ENCODE data around the gene SULF2.
"Not testable (repeated sequence)": the region's sequence is repeated elsewhere in the genome, so short reads cannot be mapped to it uniquely, and the experiment has no call there.

The SULF2 gene

DNA sequence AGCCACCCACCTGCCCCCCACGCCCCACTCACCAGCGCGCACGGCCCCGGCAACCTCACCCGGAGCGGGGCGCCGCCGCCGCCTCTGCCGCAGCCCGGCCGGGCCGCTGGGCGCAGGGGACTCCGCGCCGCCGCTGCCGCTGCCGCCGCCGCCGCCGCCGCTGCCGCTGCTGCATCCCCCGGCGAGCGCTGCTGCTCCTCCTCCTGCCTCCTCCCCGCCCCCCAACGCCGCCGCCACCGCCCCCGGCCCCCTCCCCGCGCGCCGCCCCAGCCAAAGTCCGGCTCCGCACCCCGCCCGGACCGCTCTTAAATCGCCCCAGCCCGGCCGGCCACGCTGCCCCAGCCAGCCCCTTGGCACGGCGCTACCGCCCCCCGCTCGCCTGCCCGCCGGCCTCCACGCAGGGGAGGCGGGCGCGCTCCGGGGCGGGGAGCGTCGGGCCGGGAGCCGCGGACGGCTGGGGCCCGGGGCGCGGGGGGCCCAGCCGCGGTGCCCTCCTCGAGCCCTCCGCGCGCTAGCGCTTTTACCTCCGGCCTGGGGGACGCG lies at the start of gene SULF2:
SULF2 (minus strand) TSS at position 171 of the 543 bp plus-strand sequence. CDS start 28,118 bp downstream, outside the sequence.
- Histone ChIP-seq H3K9me3 (ENCODE audit: control insufficient read depth, insufficient read depth, low read length) (no peaks in the 10 kb centered on the region), H3K27me3 (ENCODE audit: control insufficient read depth, insufficient read depth, low read length) (peaks cover 13% of the 10 kb centered on the region), H3K27ac (ENCODE audit: low read length) (no peak within 1 kb of the TSS), H3K4me3 (ENCODE audit: low read length) (peak within 1 kb of the TSS; percentile 34), H3K4me1 (ENCODE audit: control insufficient read depth, insufficient read depth, low read length) (peaks cover 3% of the 10 kb centered on the region), H3K36me3 (ENCODE audit: control insufficient read depth, insufficient read depth, low read length) (no peaks in the 10 kb centered on the region)
- WGBS (ENCODE audit: insufficient coverage, insufficient read length), result no CpG with 5 or more reads among the region's 82 CpGs
- no peak for DNase-seq (ENCODE audit: low read depth, low spot score)

DNA sequence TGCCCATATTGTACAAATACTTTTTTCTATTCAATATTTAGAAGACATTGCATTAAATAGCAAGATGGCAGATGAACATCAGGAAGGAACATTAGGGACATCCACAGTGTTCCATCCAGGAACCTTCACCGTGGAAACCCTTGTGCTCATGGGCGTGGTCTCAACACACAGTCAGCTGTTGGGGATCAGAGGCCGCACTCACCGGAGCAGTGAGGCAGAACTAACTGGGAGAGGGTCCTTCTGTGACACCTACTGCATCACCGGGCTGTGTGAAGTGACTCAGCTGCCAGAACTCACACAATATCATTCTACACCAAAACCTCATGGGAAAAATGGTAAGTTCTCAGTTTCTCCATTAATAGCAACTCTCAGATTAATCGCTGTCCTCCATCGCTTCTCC lies 46.4 kb upstream of the SULF2 start:
- H3K27me3 ChIP-seq (ENCODE audit: control insufficient read depth, insufficient read depth, low read length); H3K4me3 ChIP-seq (ENCODE audit: low read length); H3K36me3 ChIP-seq (ENCODE audit: control insufficient read depth, insufficient read depth, low read length); H3K27ac ChIP-seq (ENCODE audit: low read length); H3K4me1 ChIP-seq (ENCODE audit: control insufficient read depth, insufficient read depth, low read length); DNase-seq (ENCODE audit: low read depth, low spot score); H3K9me3 ChIP-seq (ENCODE audit: control insufficient read depth, insufficient read depth, low read length): not testable (repeated sequence)
- WGBS (ENCODE audit: insufficient coverage, insufficient read length), result no CpG with 5 or more reads among the region's 7 CpGs

DNA sequence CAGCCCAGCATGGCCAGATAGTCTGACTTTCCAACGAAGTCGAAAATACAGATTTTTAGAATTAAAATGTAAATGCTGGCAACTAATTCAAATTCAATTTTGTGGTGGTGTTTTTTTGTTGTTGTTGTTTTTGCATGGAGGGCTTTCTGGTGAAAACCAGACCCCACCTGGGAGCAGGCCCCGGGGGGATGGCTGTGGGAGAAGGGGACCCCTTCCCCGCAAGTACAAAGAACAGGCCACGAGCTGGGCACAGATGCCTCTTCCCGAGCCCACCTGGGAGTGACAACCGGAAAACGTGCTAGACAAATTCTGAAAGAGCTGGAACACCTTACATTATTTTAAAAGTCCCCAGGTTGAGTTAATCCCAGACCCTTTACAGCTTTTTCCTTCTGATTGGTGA lies 41.4 kb upstream of the SULF2 start:
- not testable (repeated sequence) for H3K36me3 ChIP-seq (ENCODE audit: control insufficient read depth, insufficient read depth, low read length)
- WGBS (ENCODE audit: insufficient coverage, insufficient read length), result no CpG with 5 or more reads among the region's 8 CpGs

DNA sequence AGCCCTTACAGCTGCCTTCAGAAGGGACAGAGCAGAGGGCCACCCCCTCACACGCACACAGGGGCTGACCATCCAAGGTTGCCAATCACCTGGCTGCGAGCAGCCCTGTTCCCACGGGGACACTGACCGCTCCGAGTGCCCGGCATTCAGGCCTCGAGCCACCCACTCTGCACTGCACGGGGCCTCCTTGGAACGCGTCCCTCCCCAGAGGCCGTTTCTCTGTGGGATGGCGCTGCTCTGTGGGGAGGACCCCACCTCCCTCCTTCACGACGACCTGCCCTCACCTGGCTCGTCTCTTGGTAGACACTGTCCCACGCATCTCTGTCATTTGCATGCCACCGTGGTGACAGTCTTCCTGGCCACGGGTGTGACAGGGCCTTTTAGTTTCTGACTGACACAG lies 40.7 kb upstream of the SULF2 start:
- not testable (repeated sequence) for H3K4me1 ChIP-seq (ENCODE audit: control insufficient read depth, insufficient read depth, low read length); H3K27ac ChIP-seq (ENCODE audit: low read length); DNase-seq (ENCODE audit: low read depth, low spot score); H3K9me3 ChIP-seq (ENCODE audit: control insufficient read depth, insufficient read depth, low read length); H3K27me3 ChIP-seq (ENCODE audit: control insufficient read depth, insufficient read depth, low read length); H3K4me3 ChIP-seq (ENCODE audit: low read length); H3K36me3 ChIP-seq (ENCODE audit: control insufficient read depth, insufficient read depth, low read length)
- no CpG with 5 or more reads among the region's 18 CpGs for WGBS (ENCODE audit: insufficient coverage, insufficient read length)

More for the DNA sequence above, 41.4 kb upstream of the SULF2 start:
- not testable (repeated sequence) for H3K4me3 ChIP-seq (ENCODE audit: low read length); H3K4me1 ChIP-seq (ENCODE audit: control insufficient read depth, insufficient read depth, low read length); H3K27me3 ChIP-seq (ENCODE audit: control insufficient read depth, insufficient read depth, low read length); H3K27ac ChIP-seq (ENCODE audit: low read length); DNase-seq (ENCODE audit: low read depth, low spot score); H3K9me3 ChIP-seq (ENCODE audit: control insufficient read depth, insufficient read depth, low read length)

DNA sequence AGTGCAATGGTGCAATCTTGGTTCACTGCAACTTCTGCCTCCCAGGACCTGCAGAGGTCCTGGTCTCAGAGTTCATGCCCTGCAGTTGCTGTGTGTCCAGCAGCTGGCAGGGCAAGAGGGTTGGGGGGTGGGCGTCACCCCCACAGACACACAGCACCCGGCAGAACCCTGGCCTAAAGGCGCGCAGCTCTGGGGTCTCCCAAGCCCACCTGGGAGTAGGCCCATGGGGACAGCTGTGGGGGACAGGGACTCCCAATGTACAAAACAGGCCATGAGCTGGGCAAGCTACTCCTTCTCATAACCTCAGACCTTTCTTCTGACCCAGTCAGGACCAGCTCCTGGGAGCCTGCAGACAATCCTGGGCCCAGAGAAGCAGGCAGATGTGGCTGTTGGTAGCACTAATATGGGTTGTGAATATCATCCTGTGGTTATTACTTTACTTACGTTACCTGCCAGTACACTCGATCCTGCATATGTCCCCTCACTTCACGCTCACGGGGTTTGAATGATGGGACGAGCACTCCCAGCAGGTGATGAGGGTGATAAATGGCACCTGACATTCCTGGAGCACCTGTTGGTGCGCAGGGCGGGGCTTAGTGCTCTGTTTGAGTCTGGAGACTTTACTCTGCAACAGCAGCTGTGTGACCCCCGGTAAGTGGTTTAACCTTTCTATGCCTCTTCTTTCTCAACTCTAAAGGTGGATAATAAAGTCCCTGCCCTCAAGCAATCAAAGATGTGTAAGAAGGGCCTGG lies 39.9 kb upstream of the SULF2 start:
- H3K4me3 ChIP-seq (ENCODE audit: low read length), result no peak overlapping the region
- H3K4me1 ChIP-seq (ENCODE audit: control insufficient read depth, insufficient read depth, low read length), result no peaks in the 10 kb centered on the region
- no peaks in the 10 kb centered on the region for H3K9me3 ChIP-seq (ENCODE audit: control insufficient read depth, insufficient read depth, low read length)
- no peaks in the 10 kb centered on the region for H3K36me3 ChIP-seq (ENCODE audit: control insufficient read depth, insufficient read depth, low read length)
- WGBS (ENCODE audit: insufficient coverage, insufficient read length), result no CpG with 5 or more reads among the region's 12 CpGs
- H3K27ac ChIP-seq (ENCODE audit: low read length), result no peak overlapping the region
- no peak for DNase-seq (ENCODE audit: low read depth, low spot score)
- H3K27me3 ChIP-seq (ENCODE audit: control insufficient read depth, insufficient read depth, low read length), result no peaks in the 10 kb centered on the region

DNA sequence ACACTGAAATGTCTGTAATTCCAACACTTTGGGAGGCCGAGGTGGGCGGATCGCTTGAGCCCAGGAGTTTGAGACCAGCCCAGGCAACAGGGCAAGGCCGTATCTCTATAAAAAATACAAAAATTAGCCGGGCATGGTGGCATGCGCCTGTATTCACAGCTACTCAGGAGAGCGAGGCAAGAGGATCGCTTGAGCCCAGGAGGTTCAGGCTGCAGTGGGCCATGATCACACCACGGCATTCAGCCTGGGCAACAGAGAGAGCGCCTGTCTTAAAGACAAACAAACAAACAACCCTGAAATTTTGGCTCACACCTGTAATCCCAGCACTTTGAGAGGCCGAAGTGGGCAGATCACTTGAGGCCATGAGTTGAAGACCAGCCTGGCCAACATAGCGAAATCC lies 38.7 kb upstream of the SULF2 start:
- H3K27ac ChIP-seq (ENCODE audit: low read length); H3K27me3 ChIP-seq (ENCODE audit: control insufficient read depth, insufficient read depth, low read length); H3K36me3 ChIP-seq (ENCODE audit: control insufficient read depth, insufficient read depth, low read length); DNase-seq (ENCODE audit: low read depth, low spot score); H3K4me1 ChIP-seq (ENCODE audit: control insufficient read depth, insufficient read depth, low read length); H3K4me3 ChIP-seq (ENCODE audit: low read length); H3K9me3 ChIP-seq (ENCODE audit: control insufficient read depth, insufficient read depth, low read length): not testable (repeated sequence)
- WGBS (ENCODE audit: insufficient coverage, insufficient read length), result no CpG with 5 or more reads among the region's 12 CpGs

DNA sequence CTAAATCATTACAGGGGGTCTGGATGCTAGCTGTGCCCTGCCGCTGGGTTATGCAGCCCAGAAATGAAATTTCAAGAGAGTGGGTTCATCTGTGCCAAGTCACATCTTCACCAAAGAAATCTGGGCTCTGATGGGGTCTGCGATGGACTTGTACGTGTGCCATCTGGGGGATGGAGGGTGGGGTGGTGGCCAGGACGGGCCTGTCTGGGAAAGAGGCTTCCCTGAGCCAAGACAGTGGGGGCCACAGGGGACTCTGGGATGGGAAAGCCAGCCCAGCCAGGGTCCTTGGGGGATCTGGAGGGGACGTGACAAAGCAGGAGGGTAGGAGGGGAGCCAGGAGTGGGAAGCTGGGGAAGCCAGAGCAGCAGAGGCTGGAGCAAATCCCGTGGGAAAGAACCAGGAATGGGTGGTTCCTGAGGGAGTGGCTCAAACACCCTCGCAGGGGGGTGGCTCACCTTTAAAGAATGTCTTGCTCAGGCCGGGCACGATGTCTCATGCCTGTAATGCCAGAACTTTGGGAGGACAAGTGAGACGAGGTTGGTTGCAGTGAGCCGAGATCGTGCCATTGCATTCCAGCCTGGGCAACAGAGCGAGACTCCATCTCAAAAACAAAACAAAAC lies 36.3 kb upstream of the SULF2 start:
- no CpG with 5 or more reads among the region's 13 CpGs for WGBS (ENCODE audit: insufficient coverage, insufficient read length)
- Histone ChIP-seq H3K4me3 (ENCODE audit: low read length) (no peak overlapping the region), H3K27me3 (ENCODE audit: control insufficient read depth, insufficient read depth, low read length) (no peaks in the 10 kb centered on the region), H3K4me1 (ENCODE audit: control insufficient read depth, insufficient read depth, low read length) (no peaks in the 10 kb centered on the region), H3K9me3 (ENCODE audit: control insufficient read depth, insufficient read depth, low read length) (no peaks in the 10 kb centered on the region), H3K27ac (ENCODE audit: low read length) (no peak overlapping the region), H3K36me3 (ENCODE audit: control insufficient read depth, insufficient read depth, low read length) (no peaks in the 10 kb centered on the region)
- DNase-seq (ENCODE audit: low read depth, low spot score), result no peak

DNA sequence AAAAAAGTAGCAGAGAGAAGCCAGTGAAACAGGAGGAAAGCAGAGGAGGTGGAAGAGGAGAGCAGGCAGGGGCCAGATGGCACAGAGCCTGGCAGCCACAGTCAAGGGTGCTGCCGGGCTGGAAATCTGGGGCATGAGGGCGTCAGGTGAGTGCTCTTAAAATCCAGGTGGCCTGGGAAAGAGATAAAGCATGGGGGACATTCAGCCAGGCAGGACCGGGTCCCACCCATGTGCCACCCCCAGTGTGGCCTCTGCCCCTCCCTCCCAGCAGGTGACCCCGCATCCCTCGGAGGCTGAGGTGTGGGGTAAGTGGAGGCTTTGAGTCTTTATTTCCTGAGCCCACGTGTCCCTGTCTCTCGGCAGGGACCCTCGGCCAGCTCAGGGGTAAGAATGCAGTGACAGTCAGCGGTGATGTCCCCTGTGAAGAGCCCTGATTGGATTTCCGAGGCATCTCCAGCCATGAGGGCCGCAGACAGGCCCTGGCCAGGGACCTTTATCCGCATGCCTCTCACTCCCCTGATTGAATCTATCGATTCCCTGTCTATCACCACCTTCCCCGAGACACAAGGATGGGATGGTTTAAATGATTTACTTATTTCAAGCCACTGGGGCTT lies 33.8 kb upstream of the SULF2 start:
- no peak for DNase-seq (ENCODE audit: low read depth, low spot score)
- WGBS (ENCODE audit: insufficient coverage, insufficient read length), result no CpG with 5 or more reads among the region's 14 CpGs
- Histone ChIP-seq H3K36me3 (ENCODE audit: control insufficient read depth, insufficient read depth, low read length) (no peaks in the 10 kb centered on the region), H3K4me3 (ENCODE audit: low read length) (no peak overlapping the region), H3K9me3 (ENCODE audit: control insufficient read depth, insufficient read depth, low read length) (no peaks in the 10 kb centered on the region), H3K4me1 (ENCODE audit: control insufficient read depth, insufficient read depth, low read length) (no peaks in the 10 kb centered on the region), H3K27me3 (ENCODE audit: control insufficient read depth, insufficient read depth, low read length) (no peaks in the 10 kb centered on the region), H3K27ac (ENCODE audit: low read length) (no peak overlapping the region)

DNA sequence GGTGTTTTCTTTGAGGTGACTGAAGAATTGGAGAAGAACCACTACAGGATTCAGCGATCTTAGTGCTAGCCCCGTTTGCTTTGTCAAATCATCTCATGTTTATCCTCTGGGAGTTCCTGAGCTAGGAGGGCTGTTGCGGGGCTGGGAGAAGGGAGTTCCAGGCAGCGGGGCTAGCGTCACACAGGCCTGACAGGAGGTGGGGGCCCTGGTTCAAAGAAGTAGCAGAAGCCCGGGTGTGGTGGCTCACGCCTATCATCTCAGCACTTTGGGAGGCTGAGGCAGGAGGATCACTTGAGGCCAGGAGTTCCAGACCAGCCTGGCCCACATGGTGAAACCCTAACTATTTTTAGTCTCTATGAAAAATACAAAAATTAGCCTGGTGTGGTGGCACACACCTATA lies 33.2 kb upstream of the SULF2 start:
- WGBS (ENCODE audit: insufficient coverage, insufficient read length), result no CpG with 5 or more reads among the region's 7 CpGs
- no peak overlapping the region for H3K4me3 ChIP-seq (ENCODE audit: low read length)
- no peaks in the 10 kb centered on the region for H3K27me3 ChIP-seq (ENCODE audit: control insufficient read depth, insufficient read depth, low read length)
- H3K27ac ChIP-seq (ENCODE audit: low read length), result no peak overlapping the region
- no peaks in the 10 kb centered on the region for H3K36me3 ChIP-seq (ENCODE audit: control insufficient read depth, insufficient read depth, low read length)
- no peaks in the 10 kb centered on the region for H3K9me3 ChIP-seq (ENCODE audit: control insufficient read depth, insufficient read depth, low read length)
- no peak for DNase-seq (ENCODE audit: low read depth, low spot score)
- no peaks in the 10 kb centered on the region for H3K4me1 ChIP-seq (ENCODE audit: control insufficient read depth, insufficient read depth, low read length)

DNA sequence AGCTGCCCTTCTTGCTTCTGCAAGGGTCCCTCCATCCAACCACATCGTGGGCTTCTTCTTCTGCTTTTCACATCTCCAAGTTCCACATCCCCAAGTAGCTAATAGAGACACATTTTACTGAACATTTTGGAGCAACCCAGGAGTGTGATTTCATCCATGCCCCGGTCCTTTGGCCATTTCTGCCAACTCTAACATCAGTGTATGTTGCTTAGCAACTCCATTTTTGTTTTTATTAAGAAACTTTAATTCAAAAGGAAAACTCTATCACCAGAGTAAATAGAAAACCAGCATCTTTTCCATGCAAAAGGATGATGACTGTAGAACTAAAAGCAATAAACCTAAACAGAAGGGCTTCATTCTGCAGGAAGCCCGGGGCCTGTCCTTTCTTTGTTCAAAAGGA lies 32.7 kb upstream of the SULF2 start:
- no CpG with 5 or more reads among the region's 3 CpGs for WGBS (ENCODE audit: insufficient coverage, insufficient read length)
- H3K27me3 ChIP-seq (ENCODE audit: control insufficient read depth, insufficient read depth, low read length), result no peaks in the 10 kb centered on the region
- no peaks in the 10 kb centered on the region for H3K4me1 ChIP-seq (ENCODE audit: control insufficient read depth, insufficient read depth, low read length)
- no peaks in the 10 kb centered on the region for H3K9me3 ChIP-seq (ENCODE audit: control insufficient read depth, insufficient read depth, low read length)
- no peak overlapping the region for H3K4me3 ChIP-seq (ENCODE audit: low read length)
- no peaks in the 10 kb centered on the region for H3K36me3 ChIP-seq (ENCODE audit: control insufficient read depth, insufficient read depth, low read length)
- no peak overlapping the region for H3K27ac ChIP-seq (ENCODE audit: low read length)
- DNase-seq (ENCODE audit: low read depth, low spot score), result no peak
